ENCODE data around the gene HKDC1. TPM values are rescaled to one million over a fixed set of nuclear protein-coding genes. Genes with fewer than 3 reads are reported as not detected.

HKDC1 gene
- total and polyA plus RNA-seq, 11 donors: 0.11 to 0.19 (median 0.14) TPM; not detected in 8

DNA sequence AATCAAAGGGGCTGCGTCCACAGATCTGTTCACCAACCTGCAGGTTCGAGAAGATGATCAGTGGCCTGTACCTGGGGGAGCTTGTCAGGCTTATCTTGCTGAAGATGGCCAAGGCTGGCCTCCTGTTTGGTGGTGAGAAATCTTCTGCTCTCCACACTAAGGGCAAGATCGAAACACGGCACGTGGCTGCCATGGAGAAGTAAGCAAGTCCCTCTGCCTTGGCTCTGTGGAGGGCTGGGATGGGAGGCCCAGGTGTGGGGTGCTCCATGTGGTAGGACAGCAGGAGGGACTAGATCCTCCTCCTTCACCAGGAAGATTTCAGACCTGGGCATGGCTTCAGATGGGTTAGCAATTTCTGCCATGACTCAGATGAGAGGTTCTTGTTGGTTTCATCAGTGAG lies 25.9 kb downstream of the HKDC1 start:
- Histone ChIP-seq H3K27ac (no peak overlapping the region), H3K4me3 (no peak overlapping the region), H3K4me1 (no peaks in the 10 kb centered on the region), H3K9me3 (peaks cover 0 to 2% (median 0%) of the 10 kb centered on the region in 12 donors), H3K27me3 (no peaks in the 10 kb centered on the region), H3K36me3 (no peaks in the 10 kb centered on the region)
- intact Hi-C loops (cut with DNase I): loop anchor here in 4 of 10 donors (10.0 kb wide), 4 partner anchors 69 to 399 kb away; partner anchors contain the start of gene FAM241B (in 1 of the 4)
- WGBS, 4 donors: 92 to 98% (median 94%) methylated on average over 5 of the region's 5 CpGs
- no peak for ATAC-seq
- no peak for DNase-seq
- TF ChIP-seq, protein P1, sequence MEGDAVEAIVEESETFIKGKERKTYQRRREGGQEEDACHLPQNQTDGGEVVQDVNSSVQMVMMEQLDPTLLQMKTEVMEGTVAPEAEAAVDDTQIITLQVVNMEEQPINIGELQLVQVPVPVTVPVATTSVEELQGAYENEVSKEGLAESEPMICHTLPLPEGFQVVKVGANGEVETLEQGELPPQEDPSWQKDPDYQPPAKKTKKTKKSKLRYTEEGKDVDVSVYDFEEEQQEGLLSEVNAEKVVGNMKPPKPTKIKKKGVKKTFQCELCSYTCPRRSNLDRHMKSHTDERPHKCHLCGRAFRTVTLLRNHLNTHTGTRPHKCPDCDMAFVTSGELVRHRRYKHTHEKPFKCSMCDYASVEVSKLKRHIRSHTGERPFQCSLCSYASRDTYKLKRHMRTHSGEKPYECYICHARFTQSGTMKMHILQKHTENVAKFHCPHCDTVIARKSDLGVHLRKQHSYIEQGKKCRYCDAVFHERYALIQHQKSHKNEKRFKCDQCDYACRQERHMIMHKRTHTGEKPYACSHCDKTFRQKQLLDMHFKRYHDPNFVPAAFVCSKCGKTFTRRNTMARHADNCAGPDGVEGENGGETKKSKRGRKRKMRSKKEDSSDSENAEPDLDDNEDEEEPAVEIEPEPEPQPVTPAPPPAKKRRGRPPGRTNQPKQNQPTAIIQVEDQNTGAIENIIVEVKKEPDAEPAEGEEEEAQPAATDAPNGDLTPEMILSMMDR (IDR thresholded peaks at IDR 0.05): no peak
- TF ChIP-seq POLR2A (IDR thresholded peaks at IDR 0.05): no peak

DNA sequence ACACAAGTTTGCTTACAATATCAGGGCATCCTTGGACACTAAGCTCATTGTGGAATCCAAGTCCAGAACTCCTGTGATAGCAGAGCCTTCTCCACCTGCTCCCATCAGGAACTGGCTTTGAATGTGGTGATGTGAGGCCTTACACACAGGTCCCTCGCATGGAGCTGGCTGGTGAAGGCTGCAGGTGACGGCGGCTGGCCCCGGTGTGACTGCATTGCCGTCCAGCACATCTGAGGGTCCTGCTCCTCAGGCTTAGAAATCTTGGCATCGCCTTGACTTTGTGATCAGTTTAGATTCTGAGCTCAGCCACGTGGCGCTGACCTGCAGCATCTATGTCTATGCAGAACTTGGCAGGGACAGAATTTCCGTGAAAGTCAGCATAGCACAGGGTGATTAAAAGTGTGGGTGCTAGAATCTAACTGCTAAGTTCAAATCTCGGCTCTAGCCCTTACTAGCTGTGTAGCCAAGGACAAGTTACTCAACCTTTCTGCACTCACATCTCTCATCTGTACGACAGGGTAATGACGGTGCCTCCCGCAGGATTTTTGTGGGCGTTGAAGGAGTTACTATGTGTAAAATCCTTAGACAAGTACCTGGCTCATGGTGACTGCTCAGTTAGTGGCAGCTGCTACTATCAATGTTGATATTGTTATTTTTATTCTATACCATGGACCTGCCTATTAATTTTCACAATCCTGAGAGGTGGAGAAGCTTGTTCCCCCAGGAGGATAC lies 26.6 kb downstream of the HKDC1 start:
- ATAC-seq (no peak), DNase-seq (no peak)
- Histone ChIP-seq H3K27ac (no peak overlapping the region), H3K4me3 (no peak overlapping the region), H3K36me3 (no peaks in the 10 kb centered on the region), H3K4me1 (no peaks in the 10 kb centered on the region), H3K27me3 (no peaks in the 10 kb centered on the region), H3K9me3 (peaks cover 0 to 8% (median 0%) of the 10 kb centered on the region in 12 donors)
- TF ChIP-seq POLR2A (IDR thresholded peaks at IDR 0.05): no peak
- TF ChIP-seq, protein P1 (IDR thresholded peaks at IDR 0.05): no peak
- 83 to 85% (median 84%) methylated on average over 14 of the region's 14 CpGs for whole genome bisulfite sequencing, 4 donors
- intact Hi-C loops (cut with DNase I): loop anchor here in 4 of 10 donors (10.0 kb wide), 4 partner anchors 68 to 398 kb away; partner anchors contain the start of gene FAM241B (in 1 of the 4)

DNA sequence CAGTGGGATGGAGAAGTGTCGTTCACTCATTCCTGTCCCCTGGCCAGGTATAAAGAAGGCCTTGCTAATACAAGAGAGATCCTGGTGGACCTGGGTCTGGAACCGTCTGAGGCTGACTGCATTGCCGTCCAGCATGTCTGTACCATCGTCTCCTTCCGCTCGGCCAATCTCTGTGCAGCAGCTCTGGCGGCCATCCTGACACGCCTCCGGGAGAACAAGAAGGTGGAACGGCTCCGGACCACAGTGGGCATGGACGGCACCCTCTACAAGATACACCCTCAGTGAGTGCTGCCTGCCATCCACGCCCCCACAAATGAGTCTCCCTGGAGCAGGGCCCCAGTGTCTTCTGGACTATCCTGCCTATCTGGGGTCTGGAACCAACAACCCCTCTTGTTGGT lies 27.2 kb downstream of the HKDC1 start:
- intact Hi-C loops (cut with DNase I): loop anchor here in 4 of 10 donors (10.0 kb wide), 4 partner anchors 67 to 397 kb away; partner anchors contain the start of gene FAM241B (in 1 of the 4)
- no peak for ATAC-seq
- Histone ChIP-seq H3K36me3 (no peaks in the 10 kb centered on the region), H3K4me3 (no peak overlapping the region), H3K27me3 (no peaks in the 10 kb centered on the region), H3K9me3 (peaks cover 0 to 8% (median 0%) of the 10 kb centered on the region in 12 donors), H3K27ac (no peak overlapping the region), H3K4me1 (no peaks in the 10 kb centered on the region)
- DNase-seq: no peak
- WGBS, 4 donors: 91 to 96% (median 94%) methylated on average over 12 to 13 of the region's 13 CpGs
- TF ChIP-seq POLR2A (IDR thresholded peaks at IDR 0.05): no peak
- TF ChIP-seq, protein P1 (IDR thresholded peaks at IDR 0.05): no peak

DNA sequence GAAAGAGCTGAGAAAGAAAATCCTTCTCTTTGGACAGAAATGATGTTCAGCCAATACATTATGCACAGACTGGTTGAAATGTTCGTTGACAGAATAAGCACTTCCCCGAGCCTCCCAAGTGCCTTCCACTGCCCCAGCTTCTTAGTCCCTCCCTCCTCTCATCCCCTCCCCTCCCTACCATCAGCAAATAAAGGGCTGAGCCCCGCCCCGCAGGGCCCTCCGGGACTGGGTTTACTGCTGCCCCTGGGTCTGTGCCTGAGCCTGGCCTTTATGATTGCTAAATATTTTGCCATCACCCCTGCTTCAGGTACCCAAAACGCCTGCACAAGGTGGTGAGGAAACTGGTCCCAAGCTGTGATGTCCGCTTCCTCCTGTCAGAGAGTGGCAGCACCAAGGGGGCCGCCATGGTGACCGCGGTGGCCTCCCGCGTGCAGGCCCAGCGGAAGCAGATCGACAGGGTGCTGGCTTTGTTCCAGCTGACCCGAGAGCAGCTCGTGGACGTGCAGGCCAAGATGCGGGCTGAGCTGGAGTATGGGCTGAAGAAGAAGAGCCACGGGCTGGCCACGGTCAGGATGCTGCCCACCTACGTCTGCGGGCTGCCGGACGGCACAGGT lies 28.1 kb downstream of the HKDC1 start:
- DNase-seq: no peak
- Histone ChIP-seq H3K36me3 (no peaks in the 10 kb centered on the region), H3K4me1 (no peaks in the 10 kb centered on the region), H3K4me3 (no peak overlapping the region), H3K27me3 (no peaks in the 10 kb centered on the region), H3K9me3 (peaks cover 0 to 8% (median 0%) of the 10 kb centered on the region in 12 donors), H3K27ac (no peak overlapping the region)
- intact Hi-C loops (cut with DNase I): loop anchor here in 4 of 10 donors (10.0 kb wide), 4 partner anchors 67 to 397 kb away; partner anchors contain the start of gene FAM241B (in 1 of the 4)
- 81 to 88% (median 85%) methylated on average over 18 to 24 of the region's 24 CpGs for WGBS, 4 donors
- ATAC-seq: no peak
- TF ChIP-seq, protein P1 (IDR thresholded peaks at IDR 0.05): no peak
- TF ChIP-seq POLR2A (IDR thresholded peaks at IDR 0.05): no peak

Data from heart left ventricle (tissue), 16 donors.